Occipital lobe (tissue), 2 donors: ENCODE measurements around the gene MAGEF1. TPM values are rescaled to one million over a fixed set of nuclear protein-coding genes. Genes with fewer than 3 reads are reported as not detected.

Experiments used
- DNase-seq: peaks from one replicate; lab custom pipeline; 2025; lab: John Stamatoyannopoulos, UW
- total RNA-seq: library from RNA; depleted of rRNA; stranded (reverse); fragments of >200 nt; gene quantifications from one replicate; pipeline ENCODE4 v1.2.3, GENCODE V29; 2014

Gene MAGEF1
- total RNA-seq, 1 donor from 2014 or later, result 42.7 TPM

- DNase-seq, result no peak
These were observed 21.5 kb downstream of the MAGEF1 start for GRCh38 chr3:184690192-184690883.

GRCh38 chr3:184688882-184689271 is 23.0 kb downstream of the MAGEF1 start:
- no peak for DNase-seq

GRCh38 chr3:184688251-184688881 is 23.5 kb downstream of the MAGEF1 start:
- no peak for DNase-seq

- no peak for DNase-seq
These were observed 24.4 kb downstream of the MAGEF1 start for GRCh38 chr3:184687363-184688015.

- no peak for DNase-seq
These were observed 26.2 kb downstream of the MAGEF1 start for GRCh38 chr3:184685646-184686045.

GRCh38 chr3:184685055-184685454 is 26.8 kb downstream of the MAGEF1 start:
- DNase-seq, result no peak

- no peak for DNase-seq
These were observed 27.8 kb downstream of the MAGEF1 start for GRCh38 chr3:184683900-184684560.

GRCh38 chr3:184683234-184683633 is 28.6 kb downstream of the MAGEF1 start:
- DNase-seq, result no peak

GRCh38 chr3:184682671-184683070 is 29.2 kb downstream of the MAGEF1 start:
- DNase-seq, result no peak

- DNase-seq, result no peak
These were observed 31.2 kb downstream of the MAGEF1 start for GRCh38 chr3:184680385-184681345.

- no peak for DNase-seq
These were observed 32.6 kb downstream of the MAGEF1 start for GRCh38 chr3:184679056-184679816.

GRCh38 chr3:184678317-184679055 is 33.4 kb downstream of the MAGEF1 start:
- no peak for DNase-seq

- no peak for DNase-seq
These were observed 34.2 kb downstream of the MAGEF1 start for GRCh38 chr3:184677344-184678316.

- DNase-seq, result no peak
These were observed 34.9 kb downstream of the MAGEF1 start for GRCh38 chr3:184676927-184677326.

- DNase-seq, result no peak
These were observed 37.2 kb downstream of the MAGEF1 start for GRCh38 chr3:184674626-184675025.

- DNase-seq, result no peak
These were observed 38.6 kb downstream of the MAGEF1 start for GRCh38 chr3:184672977-184673870.

GRCh38 chr3:184672335-184672734 is 39.5 kb downstream of the MAGEF1 start:
- no peak for DNase-seq
